GM20000 (cell line): ENCODE data around the gene IGFL1.
"Not testable (repeated sequence)": the region's sequence is repeated elsewhere in the genome, so short reads cannot be mapped to it uniquely, and the experiment has no call there.

Experiments used
- DNase-seq: peaks from one replicate; pipeline ENCODE4 v3.0.0; 2012; ENCODE audit warnings: low spot score
- CTCF ChIP-seq: IDR thresholded peaks from 2 replicates; pipeline ENCODE4 v1.5.1; 2012; ENCODE audit warnings: mild to moderate bottlenecking, control low read depth; ENCODE audit errors: extremely low read depth, missing control alignments

IGFL1 gene

GRCh38 chr19:46204008-46204407 lies 25.5 kb upstream of the IGFL1 start:
- no peak for DNase-seq
- no peak for TF ChIP-seq CTCF

GRCh38 chr19:46205183-46205984 lies 24.2 kb upstream of the IGFL1 start:
- DNase-seq = no peak
- TF ChIP-seq CTCF = no peak

- no peak for DNase-seq
- TF ChIP-seq CTCF = no peak
Observed at GRCh38 chr19:46206176-46206575, 23.4 kb upstream of the IGFL1 start.

- no peak for DNase-seq
- no peak for TF ChIP-seq CTCF
Observed at GRCh38 chr19:46206682-46207081, 22.9 kb upstream of the IGFL1 start.

GRCh38 chr19:46207858-46208257 lies 21.7 kb upstream of the IGFL1 start:
- DNase-seq = not testable (repeated sequence)

GRCh38 chr19:46209051-46209450 lies 20.5 kb upstream of the IGFL1 start:
- no peak for TF ChIP-seq CTCF
- no peak for DNase-seq

GRCh38 chr19:46209472-46209871 lies 20.1 kb upstream of the IGFL1 start:
- no peak for DNase-seq
- TF ChIP-seq CTCF = no peak

- TF ChIP-seq CTCF = no peak
Observed at GRCh38 chr19:46210669-46211068, 18.9 kb upstream of the IGFL1 start.

More at GRCh38 chr19:46210669-46211068, 18.9 kb upstream of the IGFL1 start:
- DNase-seq = no peak
